22Rv1 (cell line): ENCODE measurements around the gene CRIP2.

Experiments
- CTCF ChIP-seq: fragments of 450-650 bp; IDR thresholded peaks from 2 replicates; pipeline ENCODE4 v1.5.1; 2017; ENCODE audit warnings: mild to moderate bottlenecking
- ZFX ChIP-seq: fragments of 450-650 bp; IDR thresholded peaks from 2 replicates; pipeline ENCODE4 v1.6.1; 2017; ENCODE audit warnings: antibody characterized with exemption, borderline replicate concordance

- TF ChIP-seq CTCF (no peak), ZFX (no peak)
Observed at GRCh38 chr14:105436402-105436801, 38.2 kb upstream of the CRIP2 start.
